Measurements from ENCODE around the gene GRID2. TPM values are rescaled to one million over a fixed set of nuclear protein-coding genes. Genes with fewer than 3 reads are reported as not detected.

The GRID2 gene
- total and polyA plus RNA-seq, 2 of the 4 experiments (the other 2 are of a cell fraction): under 0.01 TPM; not detected in 1

DNA sequence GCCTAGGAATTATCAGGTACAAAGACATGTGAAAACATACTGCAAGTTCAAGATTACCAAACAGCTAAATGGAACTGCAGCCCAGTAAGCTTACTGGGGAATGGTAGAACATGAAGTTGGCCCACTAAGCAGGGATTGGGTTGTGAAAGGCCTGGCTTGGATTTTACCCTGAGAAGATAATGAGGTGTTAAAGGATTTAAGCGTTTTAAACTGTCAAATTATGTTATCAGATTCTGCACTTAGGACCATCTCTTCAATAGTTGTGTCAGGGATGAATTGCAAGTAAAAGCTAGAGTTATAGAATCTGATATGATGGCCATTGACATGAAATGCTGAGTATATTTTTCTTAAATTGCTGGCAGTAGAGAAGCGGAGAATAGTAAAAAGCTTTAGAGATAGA, 225.7 kb downstream of the GRID2 start:
- no peaks in the 10 kb centered on the region for H3K9me3 ChIP-seq (ENCODE audit: control insufficient read depth, insufficient read depth, low read length)
- no TSS peak for BruUV-seq (replicated peaks)
- TF ChIP-seq FOS (IDR thresholded peaks at IDR 0.05; ENCODE audit: low read depth, low read length) (no peak), RAD21 (IDR thresholded peaks at IDR 0.05; ENCODE audit: low read length) (no peak), MAFK (IDR thresholded peaks at IDR 0.05; ENCODE audit: low read depth, low read length) (no peak), MAZ (IDR thresholded peaks at IDR 0.05; ENCODE audit: borderline replicate concordance, low read depth, low read length) (no peak), POLR2A (IDR thresholded peaks at IDR 0.05; ENCODE audit: low read depth, low read length) (no peak), RFX5 (IDR thresholded peaks at IDR 0.05; ENCODE audit: low read depth, low read length) (no peak), RCOR1 (IDR thresholded peaks at IDR 0.05; ENCODE audit: insufficient replicate concordance, low read length) (no peak), BHLHE40 (IDR thresholded peaks at IDR 0.05; ENCODE audit: low read depth, low read length) (no peak), CHD1 (IDR thresholded peaks at IDR 0.05; ENCODE audit: low read depth, low read length) (no peak)
- TF ChIP-seq, protein P1, sequence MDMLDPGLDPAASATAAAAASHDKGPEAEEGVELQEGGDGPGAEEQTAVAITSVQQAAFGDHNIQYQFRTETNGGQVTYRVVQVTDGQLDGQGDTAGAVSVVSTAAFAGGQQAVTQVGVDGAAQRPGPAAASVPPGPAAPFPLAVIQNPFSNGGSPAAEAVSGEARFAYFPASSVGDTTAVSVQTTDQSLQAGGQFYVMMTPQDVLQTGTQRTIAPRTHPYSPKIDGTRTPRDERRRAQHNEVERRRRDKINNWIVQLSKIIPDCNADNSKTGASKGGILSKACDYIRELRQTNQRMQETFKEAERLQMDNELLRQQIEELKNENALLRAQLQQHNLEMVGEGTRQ (IDR thresholded peaks at IDR 0.05; ENCODE audit: low read depth, low read length): no peak
- H2AK9ac ChIP-seq (replicated peaks; ENCODE audit: low read depth, low read length, poor library complexity): no peak overlapping the region
- no peaks in the 10 kb centered on the region for H3K36me3 ChIP-seq (ENCODE audit: control insufficient read depth, insufficient read depth, low read length)
- H3K4me1 ChIP-seq (ENCODE audit: control insufficient read depth, insufficient read depth, low read length): no peaks in the 10 kb centered on the region
- H3K56ac ChIP-seq (ENCODE audit: extremely low read depth, insufficient read depth, low read length): no peak overlapping the region
- H3K27me3 ChIP-seq (ENCODE audit: control insufficient read depth, insufficient read depth, low read length): no peaks in the 10 kb centered on the region
- CTCF ChIA-PET: no interaction called here
- no peak overlapping the region for H4K91ac ChIP-seq (ENCODE audit: insufficient read depth, low read depth, low read length)
- POLR2A ChIA-PET (ENCODE audit: unreplicated experiment): no interaction called here
- no peak for DNase-seq
- H2BK20ac ChIP-seq (ENCODE audit: low read depth, low read length): no peak overlapping the region
- ATAC-seq (ENCODE audit: low read depth): no peak
- no peak overlapping the region for H3K4ac ChIP-seq (ENCODE audit: low read depth, low read length)
- no peak overlapping the region for H4K5ac ChIP-seq (ENCODE audit: low read depth, low read length)
- no peaks in the 10 kb centered on the region for H3K79me1 ChIP-seq (ENCODE audit: low read depth in 1 of 2, low read length in 2 of 2)
- no peak overlapping the region for H4K8ac ChIP-seq (ENCODE audit: low read depth in 2 of 2, low read length in 2 of 2)
- no peak overlapping the region for H2AFZ ChIP-seq (replicated peaks; ENCODE audit: low read length, poor library complexity)
- H3K4me2 ChIP-seq (ENCODE audit: low read depth, low read length): no peak overlapping the region
- no peak overlapping the region for H2BK5ac ChIP-seq (ENCODE audit: low read depth, low read length, poor library complexity, severe bottlenecking)
- H3K27ac ChIP-seq (ENCODE audit: insufficient read depth, low read length): no peak overlapping the region
- in situ Hi-C loops (cut with MboI; ENCODE audit: low sequenced_read_pairs) (no loop called here), dilution Hi-C loops (cut with HindIII; ENCODE audit: low sequenced_read_pairs, unreplicated experiment) (no loop called here), intact Hi-C loops (cut with micrococcal nuclease) (no loop called here)
- no peak overlapping the region for H3K14ac ChIP-seq (replicated peaks; ENCODE audit: low read depth, low read length)
- H2BK120ac ChIP-seq (ENCODE audit: low read depth, low read length): no peak overlapping the region
- 50% methylated on average over 1 of the region's 2 CpGs; no CpG with 5 or more reads in 1 of the 2 experiments for WGBS, 2 experiments (ENCODE audit: extremely low coverage in 2 of 2, insufficient read length in 1 of 2)
- H3K4me3 ChIP-seq (ENCODE audit: insufficient read depth, low read depth, low read length): no peak overlapping the region
- no peak overlapping the region for H2AK5ac ChIP-seq (ENCODE audit: low read depth, low read length)
- H3K9ac ChIP-seq (ENCODE audit: low read depth, low read length): no peak overlapping the region
- no peaks in the 10 kb centered on the region for H3K9me1 ChIP-seq (ENCODE audit: insufficient read depth, low read length)
- H3K18ac ChIP-seq (ENCODE audit: low read depth, low read length): no peak overlapping the region
- no peaks in the 10 kb centered on the region for H4K20me1 ChIP-seq (ENCODE audit: insufficient read depth, low read length)
- H3K23ac ChIP-seq (ENCODE audit: low read depth, low read length): no peak overlapping the region
- no peak overlapping the region for H2BK15ac ChIP-seq (ENCODE audit: low read depth, low read length)
